Measurements from ENCODE around the gene GPR61. TPM values are rescaled to one million over a fixed set of nuclear protein-coding genes. Genes with fewer than 3 reads are reported as not detected.

The GPR61 gene
- 0.77 TPM for polyA plus RNA-seq (2013)

- 91% methylated on average over 7 of the region's 7 CpGs for WGBS (ENCODE audit: insufficient coverage)
- Histone ChIP-seq H3K27me3 (replicated peaks in 2 of 5; ENCODE audit: control insufficient read depth in 4 of 5, insufficient read depth in 5 of 5, low read length in 4 of 5) (peaks cover 0 to 3% (median 0%) of the 10 kb centered on the region in 5 experiments), H3K9me3 (ENCODE audit: control extremely low read depth in 1 of 5, control insufficient read depth in 4 of 5, insufficient read depth in 2 of 5, low read depth in 1 of 5, low read length in 4 of 5) (no peaks in the 10 kb centered on the region), H3K4me3 (ENCODE audit: control insufficient read depth in 1 of 7, extremely low read depth in 1 of 7, insufficient read depth in 4 of 7, low read depth in 2 of 7, low read length in 6 of 7) (no peak within 1 kb of the TSS), H3K36me3 (ENCODE audit: control insufficient read depth in 4 of 4, insufficient read depth in 4 of 4, low read length in 3 of 4) (no peaks in the 10 kb centered on the region), H3K4me1 (ENCODE audit: control extremely low read depth in 1 of 4, control insufficient read depth in 4 of 4, insufficient read depth in 4 of 4, low read length in 3 of 4) (peaks cover 0 to 7% (median 0%) of the 10 kb centered on the region in 4 experiments), H3K27ac (ENCODE audit: insufficient read depth in 1 of 2, low read depth in 1 of 2, low read length in 2 of 2, poor library complexity in 1 of 2, severe bottlenecking in 2 of 2) (no peak within 1 kb of the TSS)
- ChIA-PET CTCF (interaction anchor here (1.4 to 26.3 kb wide), 6 partner anchors 7 to 444 kb away, joined by 3 to 1203 read pairs (median 116); partner anchors contain the start of genes AMIGO1, AMPD2, ATXN7L2 and CYB561D1), POLR2A (no interaction called here)
- no peak for DNase-seq
These were observed at the start of gene GPR61 for GRCh38 chr1:109539676-109540075. TSS of gene GPR61 (plus strand) at chr1:109539872. CDS start at chr1:109543023, 3,151 bp downstream.

GRCh38 chr1:109490029-109490933 is 49.4 kb upstream of the GPR61 start:
- CTCF ChIA-PET, result interaction anchor here (0.6 to 39.1 kb wide), 13 partner anchors 8 to 508 kb away, joined by 3 to 1203 read pairs (median 5); partner anchors contain the start of genes AMIGO1 and GPR61
- Histone ChIP-seq H3K9me3 (ENCODE audit: control extremely low read depth in 1 of 5, control insufficient read depth in 4 of 5, insufficient read depth in 2 of 5, low read depth in 1 of 5, low read length in 4 of 5) (no peaks in the 10 kb centered on the region), H3K36me3 (ENCODE audit: control insufficient read depth in 4 of 4, insufficient read depth in 4 of 4, low read length in 3 of 4) (peaks cover 0 to 32% (median 11%) of the 10 kb centered on the region in 4 experiments), H3K4me1 (ENCODE audit: control extremely low read depth in 1 of 4, control insufficient read depth in 4 of 4, insufficient read depth in 4 of 4, low read length in 3 of 4) (peaks cover 0 to 16% (median 11%) of the 10 kb centered on the region in 4 experiments), H3K27me3 (replicated peaks in 2 of 5; ENCODE audit: control insufficient read depth in 4 of 5, insufficient read depth in 5 of 5, low read length in 4 of 5) (no peaks in the 10 kb centered on the region), H3K4me3 (ENCODE audit: control insufficient read depth in 1 of 7, extremely low read depth in 1 of 7, insufficient read depth in 4 of 7, low read depth in 2 of 7, low read length in 6 of 7) (no peak overlapping the region), H3K27ac (ENCODE audit: insufficient read depth in 1 of 2, low read depth in 1 of 2, low read length in 2 of 2, poor library complexity in 1 of 2, severe bottlenecking in 2 of 2) (no peak overlapping the region)
- 91% methylated on average over 4 of the region's 11 CpGs for WGBS (ENCODE audit: insufficient coverage)
- POLR2A ChIA-PET, result interaction anchor here (1.0 kb wide), 1 partner anchor 21 kb away, joined by 4 read pairs; no protein-coding TSS in a partner anchor
- DNase-seq, result peak; percentile 57 to 84 (median 73)

GRCh38 chr1:109490934-109491302 is 48.8 kb upstream of the GPR61 start:
- DNase-seq, result no peak
- peaks cover 0 to 37% (median 12%) of the 10 kb centered on the region in 4 experiments for H3K36me3 ChIP-seq (ENCODE audit: control insufficient read depth in 4 of 4, insufficient read depth in 4 of 4, low read length in 3 of 4)
- 99% methylated on average over 10 of the region's 11 CpGs for WGBS (ENCODE audit: insufficient coverage)
- H3K27me3 ChIP-seq (replicated peaks in 2 of 5; ENCODE audit: control insufficient read depth in 4 of 5, insufficient read depth in 5 of 5, low read length in 4 of 5), result no peaks in the 10 kb centered on the region
- ChIA-PET POLR2A (interaction anchor here (1.0 kb wide), 1 partner anchor 22 kb away, joined by 4 read pairs; no protein-coding TSS in a partner anchor), CTCF (interaction anchor here (0.9 to 39.1 kb wide), 13 partner anchors 9 to 133 kb away, joined by 3 to 1203 read pairs (median 5); partner anchors contain the start of genes AMIGO1 and GPR61)
- no peaks in the 10 kb centered on the region for H3K9me3 ChIP-seq (ENCODE audit: control extremely low read depth in 1 of 5, control insufficient read depth in 4 of 5, insufficient read depth in 2 of 5, low read depth in 1 of 5, low read length in 4 of 5)
- H3K27ac ChIP-seq (ENCODE audit: insufficient read depth in 1 of 2, low read depth in 1 of 2, low read length in 2 of 2, poor library complexity in 1 of 2, severe bottlenecking in 2 of 2), result no peak overlapping the region
- H3K4me1 ChIP-seq (ENCODE audit: control extremely low read depth in 1 of 4, control insufficient read depth in 4 of 4, insufficient read depth in 4 of 4, low read length in 3 of 4), result peaks cover 0 to 16% (median 10%) of the 10 kb centered on the region in 4 experiments
- H3K4me3 ChIP-seq (ENCODE audit: control insufficient read depth in 1 of 7, extremely low read depth in 1 of 7, insufficient read depth in 4 of 7, low read depth in 2 of 7, low read length in 6 of 7), result no peak overlapping the region

- H3K36me3 ChIP-seq (ENCODE audit: control insufficient read depth in 4 of 4, insufficient read depth in 4 of 4, low read length in 3 of 4), result peaks cover 2 to 42% (median 15%) of the 10 kb centered on the region in 4 experiments
- H3K4me1 ChIP-seq (ENCODE audit: control extremely low read depth in 1 of 4, control insufficient read depth in 4 of 4, insufficient read depth in 4 of 4, low read length in 3 of 4), result peaks cover 0 to 16% (median 10%) of the 10 kb centered on the region in 4 experiments
- H3K9me3 ChIP-seq (ENCODE audit: control extremely low read depth in 1 of 5, control insufficient read depth in 4 of 5, insufficient read depth in 2 of 5, low read depth in 1 of 5, low read length in 4 of 5), result no peaks in the 10 kb centered on the region
- no peak for DNase-seq
- ChIA-PET CTCF (interaction anchor here (1.1 to 39.1 kb wide), 13 partner anchors 9 to 288 kb away, joined by 3 to 1203 read pairs (median 4); partner anchors contain the start of genes AMIGO1 and GPR61), POLR2A (no interaction called here)
- no peak overlapping the region for H3K27ac ChIP-seq (ENCODE audit: insufficient read depth in 1 of 2, low read depth in 1 of 2, low read length in 2 of 2, poor library complexity in 1 of 2, severe bottlenecking in 2 of 2)
- no peak overlapping the region for H3K4me3 ChIP-seq (ENCODE audit: control insufficient read depth in 1 of 7, extremely low read depth in 1 of 7, insufficient read depth in 4 of 7, low read depth in 2 of 7, low read length in 6 of 7)
- WGBS (ENCODE audit: insufficient coverage), result 100% methylated on average over 8 of the region's 8 CpGs
- H3K27me3 ChIP-seq (replicated peaks in 2 of 5; ENCODE audit: control insufficient read depth in 4 of 5, insufficient read depth in 5 of 5, low read length in 4 of 5), result no peaks in the 10 kb centered on the region
These were observed 48.3 kb upstream of the GPR61 start for GRCh38 chr1:109491372-109491771.

GRCh38 chr1:109492779-109493178 is 46.9 kb upstream of the GPR61 start:
- POLR2A ChIA-PET, result interaction anchor here (0.6 to 1.2 kb wide), 2 partner anchors 21 to 103 kb away, joined by 3 read pairs; no protein-coding TSS in a partner anchor
- peaks cover 4 to 46% (median 23%) of the 10 kb centered on the region in 4 experiments for H3K36me3 ChIP-seq (ENCODE audit: control insufficient read depth in 4 of 4, insufficient read depth in 4 of 4, low read length in 3 of 4)
- H3K9me3 ChIP-seq (ENCODE audit: control extremely low read depth in 1 of 5, control insufficient read depth in 4 of 5, insufficient read depth in 2 of 5, low read depth in 1 of 5, low read length in 4 of 5), result no peaks in the 10 kb centered on the region
- no peak overlapping the region for H3K27ac ChIP-seq (ENCODE audit: insufficient read depth in 1 of 2, low read depth in 1 of 2, low read length in 2 of 2, poor library complexity in 1 of 2, severe bottlenecking in 2 of 2)
- DNase-seq, result no peak
- CTCF ChIA-PET, result interaction anchor here (0.7 to 39.1 kb wide), 14 partner anchors 9 to 287 kb away, joined by 3 to 1203 read pairs (median 4); partner anchors contain the start of genes AMIGO1, AMPD2, ATXN7L2 and GNAI3
- WGBS (ENCODE audit: insufficient coverage), result 100% methylated on average over 3 of the region's 4 CpGs
- no peaks in the 10 kb centered on the region for H3K27me3 ChIP-seq (replicated peaks in 2 of 5; ENCODE audit: control insufficient read depth in 4 of 5, insufficient read depth in 5 of 5, low read length in 4 of 5)
- H3K4me1 ChIP-seq (ENCODE audit: control extremely low read depth in 1 of 4, control insufficient read depth in 4 of 4, insufficient read depth in 4 of 4, low read length in 3 of 4), result peaks cover 0 to 16% (median 10%) of the 10 kb centered on the region in 4 experiments
- H3K4me3 ChIP-seq (ENCODE audit: control insufficient read depth in 1 of 7, extremely low read depth in 1 of 7, insufficient read depth in 4 of 7, low read depth in 2 of 7, low read length in 6 of 7), result no peak overlapping the region

GRCh38 chr1:109493227-109493626 is 46.4 kb upstream of the GPR61 start:
- POLR2A ChIA-PET, result no interaction called here
- H3K4me1 ChIP-seq (ENCODE audit: control extremely low read depth in 1 of 4, control insufficient read depth in 4 of 4, insufficient read depth in 4 of 4, low read length in 3 of 4), result peaks cover 0 to 16% (median 10%) of the 10 kb centered on the region in 4 experiments

More at GRCh38 chr1:109493227-109493626, 46.4 kb upstream of the GPR61 start:
- 96% methylated on average over 3 of the region's 4 CpGs for WGBS (ENCODE audit: insufficient coverage)
- Histone ChIP-seq H3K27me3 (replicated peaks in 2 of 5; ENCODE audit: control insufficient read depth in 4 of 5, insufficient read depth in 5 of 5, low read length in 4 of 5) (no peaks in the 10 kb centered on the region), H3K27ac (ENCODE audit: insufficient read depth in 1 of 2, low read depth in 1 of 2, low read length in 2 of 2, poor library complexity in 1 of 2, severe bottlenecking in 2 of 2) (no peak overlapping the region), H3K4me3 (ENCODE audit: control insufficient read depth in 1 of 7, extremely low read depth in 1 of 7, insufficient read depth in 4 of 7, low read depth in 2 of 7, low read length in 6 of 7) (no peak overlapping the region), H3K9me3 (ENCODE audit: control extremely low read depth in 1 of 5, control insufficient read depth in 4 of 5, insufficient read depth in 2 of 5, low read depth in 1 of 5, low read length in 4 of 5) (no peaks in the 10 kb centered on the region), H3K36me3 (ENCODE audit: control insufficient read depth in 4 of 4, insufficient read depth in 4 of 4, low read length in 3 of 4) (peaks cover 4 to 46% (median 25%) of the 10 kb centered on the region in 4 experiments)
- no peak for DNase-seq
- CTCF ChIA-PET, result interaction anchor here (0.6 to 39.1 kb wide), 11 partner anchors 8 to 157 kb away, joined by 3 to 1203 read pairs (median 5); partner anchors contain the start of genes AMIGO1, AMPD2, ATXN7L2 and GNAI3
